C4-2B (cell line): Measurements from ENCODE around the gene NNT.

Source experiments
- ZFX ChIP-seq: fragments of 450-650 bp; IDR thresholded peaks from 2 replicates; pipeline ENCODE4 v1.6.1; 2017
- TF ChIP-seq, protein P1 (sequence below): fragments of 450-650 bp; conservative IDR thresholded peaks from 2 replicates; pipeline ENCODE4 v1.5.1; 2017; ENCODE audit warnings: mild to moderate bottlenecking

DNA sequence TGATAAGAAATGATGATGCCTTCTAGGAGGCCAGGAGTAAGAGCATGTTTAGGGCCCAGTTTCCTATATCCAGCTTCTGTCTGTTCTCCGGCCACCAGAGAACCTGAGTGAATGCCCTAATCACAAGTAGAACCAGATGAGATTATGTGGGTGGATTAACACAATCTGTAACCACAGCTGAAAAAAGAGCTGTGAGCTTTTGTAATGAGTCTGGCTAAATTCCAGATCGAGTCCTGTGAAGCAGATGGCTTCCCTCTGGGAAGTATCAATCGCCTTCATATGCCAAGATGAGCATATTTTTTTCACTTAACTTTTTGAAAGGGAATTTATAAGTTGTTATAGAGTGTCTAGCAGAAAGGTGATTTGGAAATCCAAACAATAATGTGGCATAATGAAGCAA is 99.8 kb downstream of the NNT start:
- TF ChIP-seq, protein P1, sequence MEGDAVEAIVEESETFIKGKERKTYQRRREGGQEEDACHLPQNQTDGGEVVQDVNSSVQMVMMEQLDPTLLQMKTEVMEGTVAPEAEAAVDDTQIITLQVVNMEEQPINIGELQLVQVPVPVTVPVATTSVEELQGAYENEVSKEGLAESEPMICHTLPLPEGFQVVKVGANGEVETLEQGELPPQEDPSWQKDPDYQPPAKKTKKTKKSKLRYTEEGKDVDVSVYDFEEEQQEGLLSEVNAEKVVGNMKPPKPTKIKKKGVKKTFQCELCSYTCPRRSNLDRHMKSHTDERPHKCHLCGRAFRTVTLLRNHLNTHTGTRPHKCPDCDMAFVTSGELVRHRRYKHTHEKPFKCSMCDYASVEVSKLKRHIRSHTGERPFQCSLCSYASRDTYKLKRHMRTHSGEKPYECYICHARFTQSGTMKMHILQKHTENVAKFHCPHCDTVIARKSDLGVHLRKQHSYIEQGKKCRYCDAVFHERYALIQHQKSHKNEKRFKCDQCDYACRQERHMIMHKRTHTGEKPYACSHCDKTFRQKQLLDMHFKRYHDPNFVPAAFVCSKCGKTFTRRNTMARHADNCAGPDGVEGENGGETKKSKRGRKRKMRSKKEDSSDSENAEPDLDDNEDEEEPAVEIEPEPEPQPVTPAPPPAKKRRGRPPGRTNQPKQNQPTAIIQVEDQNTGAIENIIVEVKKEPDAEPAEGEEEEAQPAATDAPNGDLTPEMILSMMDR: no peak
- TF ChIP-seq ZFX: no peak
